ENCODE measurements around the gene SLC16A9.

SLC16A9 gene

GRCh38 chr10:59695637-59696036 lies 14.0 kb downstream of the SLC16A9 start:
- Histone ChIP-seq H3K4me3 (ENCODE audit: low read depth, low read length) (no peak overlapping the region), H3K36me3 (ENCODE audit: insufficient read depth, low read length) (no peaks in the 10 kb centered on the region), H3K79me2 (ENCODE audit: control insufficient read depth, insufficient read depth, low read length, unreplicated experiment) (no peaks in the 10 kb centered on the region), H2AFZ (ENCODE audit: low read length, unreplicated experiment) (no peak overlapping the region), H3K27me3 (ENCODE audit: insufficient read depth, low read length) (peaks cover 34% of the 10 kb centered on the region), H3K27ac (ENCODE audit: low read depth, low read length) (no peak overlapping the region), H3K4me1 (ENCODE audit: control insufficient read depth, insufficient read depth, low read length, unreplicated experiment) (no peaks in the 10 kb centered on the region)

GRCh38 chr10:59694936-59695335 lies 14.7 kb downstream of the SLC16A9 start:
- Histone ChIP-seq H3K27ac (ENCODE audit: low read depth, low read length) (no peak overlapping the region), H3K4me3 (ENCODE audit: low read depth, low read length) (no peak overlapping the region), H3K4me1 (ENCODE audit: control insufficient read depth, insufficient read depth, low read length, unreplicated experiment) (no peaks in the 10 kb centered on the region), H3K27me3 (ENCODE audit: insufficient read depth, low read length) (peaks cover 33% of the 10 kb centered on the region), H3K36me3 (ENCODE audit: insufficient read depth, low read length) (no peaks in the 10 kb centered on the region), H2AFZ (ENCODE audit: low read length, unreplicated experiment) (no peak overlapping the region), H3K79me2 (ENCODE audit: control insufficient read depth, insufficient read depth, low read length, unreplicated experiment) (no peaks in the 10 kb centered on the region)

GRCh38 chr10:59692113-59692512 lies 17.5 kb downstream of the SLC16A9 start:
- no peaks in the 10 kb centered on the region for H3K36me3 ChIP-seq (ENCODE audit: insufficient read depth, low read length)
- H3K27ac ChIP-seq (ENCODE audit: low read depth, low read length): no peak overlapping the region
- H3K79me2 ChIP-seq (ENCODE audit: control insufficient read depth, insufficient read depth, low read length, unreplicated experiment): no peaks in the 10 kb centered on the region
- no peaks in the 10 kb centered on the region for H3K4me1 ChIP-seq (ENCODE audit: control insufficient read depth, insufficient read depth, low read length, unreplicated experiment)
- no peak overlapping the region for H2AFZ ChIP-seq (ENCODE audit: low read length, unreplicated experiment)
- H3K27me3 ChIP-seq (ENCODE audit: insufficient read depth, low read length): peaks cover 39% of the 10 kb centered on the region
- H3K4me3 ChIP-seq (ENCODE audit: low read depth, low read length): no peak overlapping the region

- no peak overlapping the region for H3K27ac ChIP-seq (ENCODE audit: low read depth, low read length)
- H3K79me2 ChIP-seq (ENCODE audit: control insufficient read depth, insufficient read depth, low read length, unreplicated experiment): no peaks in the 10 kb centered on the region
- H3K27me3 ChIP-seq (ENCODE audit: insufficient read depth, low read length): peaks cover 54% of the 10 kb centered on the region
- H3K4me1 ChIP-seq (ENCODE audit: control insufficient read depth, insufficient read depth, low read length, unreplicated experiment): no peaks in the 10 kb centered on the region
- H2AFZ ChIP-seq (ENCODE audit: low read length, unreplicated experiment): no peak overlapping the region
- H3K36me3 ChIP-seq (ENCODE audit: insufficient read depth, low read length): no peaks in the 10 kb centered on the region
- no peak overlapping the region for H3K4me3 ChIP-seq (ENCODE audit: low read depth, low read length)
These were observed 20.7 kb downstream of the SLC16A9 start for GRCh38 chr10:59688921-59689351.

- Histone ChIP-seq H3K4me1 (ENCODE audit: control insufficient read depth, insufficient read depth, low read length, unreplicated experiment) (no peaks in the 10 kb centered on the region), H3K4me3 (ENCODE audit: low read depth, low read length) (no peak overlapping the region), H3K79me2 (ENCODE audit: control insufficient read depth, insufficient read depth, low read length, unreplicated experiment) (no peaks in the 10 kb centered on the region), H3K27me3 (ENCODE audit: insufficient read depth, low read length) (peaks cover 49% of the 10 kb centered on the region), H2AFZ (ENCODE audit: low read length, unreplicated experiment) (no peak overlapping the region), H3K36me3 (ENCODE audit: insufficient read depth, low read length) (no peaks in the 10 kb centered on the region), H3K27ac (ENCODE audit: low read depth, low read length) (no peak overlapping the region)
These were observed 22.0 kb downstream of the SLC16A9 start for GRCh38 chr10:59687657-59688056.

- Histone ChIP-seq H3K27me3 (ENCODE audit: insufficient read depth, low read length) (peaks cover 25% of the 10 kb centered on the region), H3K4me1 (ENCODE audit: control insufficient read depth, insufficient read depth, low read length, unreplicated experiment) (no peaks in the 10 kb centered on the region), H2AFZ (ENCODE audit: low read length, unreplicated experiment) (no peak overlapping the region)
These were observed 25.6 kb downstream of the SLC16A9 start for GRCh38 chr10:59684006-59684405.

GRCh38 chr10:59682986-59683937 lies 26.4 kb downstream of the SLC16A9 start:
- H3K36me3 ChIP-seq (ENCODE audit: insufficient read depth, low read length): no peaks in the 10 kb centered on the region
- H3K79me2 ChIP-seq (ENCODE audit: control insufficient read depth, insufficient read depth, low read length, unreplicated experiment): no peaks in the 10 kb centered on the region
- H3K27me3 ChIP-seq (ENCODE audit: insufficient read depth, low read length): peaks cover 19% of the 10 kb centered on the region
- no peak overlapping the region for H2AFZ ChIP-seq (ENCODE audit: low read length, unreplicated experiment)
- H3K27ac ChIP-seq (ENCODE audit: low read depth, low read length): no peak overlapping the region
- no peaks in the 10 kb centered on the region for H3K4me1 ChIP-seq (ENCODE audit: control insufficient read depth, insufficient read depth, low read length, unreplicated experiment)
- no peak overlapping the region for H3K4me3 ChIP-seq (ENCODE audit: low read depth, low read length)

More at GRCh38 chr10:59684006-59684405, 25.6 kb downstream of the SLC16A9 start:
- no peaks in the 10 kb centered on the region for H3K79me2 ChIP-seq (ENCODE audit: control insufficient read depth, insufficient read depth, low read length, unreplicated experiment)
- no peaks in the 10 kb centered on the region for H3K36me3 ChIP-seq (ENCODE audit: insufficient read depth, low read length)
- H3K4me3 ChIP-seq (ENCODE audit: low read depth, low read length): no peak overlapping the region
- H3K27ac ChIP-seq (ENCODE audit: low read depth, low read length): no peak overlapping the region

- Histone ChIP-seq H3K79me2 (ENCODE audit: control insufficient read depth, insufficient read depth, low read length, unreplicated experiment) (no peaks in the 10 kb centered on the region), H3K4me1 (ENCODE audit: control insufficient read depth, insufficient read depth, low read length, unreplicated experiment) (no peaks in the 10 kb centered on the region), H3K4me3 (ENCODE audit: low read depth, low read length) (no peak overlapping the region), H3K27ac (ENCODE audit: low read depth, low read length) (no peak overlapping the region), H3K27me3 (ENCODE audit: insufficient read depth, low read length) (peaks cover 7% of the 10 kb centered on the region; the same call in 1 of the 2 replicates), H3K36me3 (ENCODE audit: insufficient read depth, low read length) (no peaks in the 10 kb centered on the region), H2AFZ (ENCODE audit: low read length, unreplicated experiment) (no peak overlapping the region)
These were observed 29.5 kb downstream of the SLC16A9 start for GRCh38 chr10:59680199-59680598.

- Histone ChIP-seq H3K36me3 (ENCODE audit: insufficient read depth, low read length) (no peaks in the 10 kb centered on the region), H2AFZ (ENCODE audit: low read length, unreplicated experiment) (no peak overlapping the region), H3K4me3 (ENCODE audit: low read depth, low read length) (no peak overlapping the region), H3K4me1 (ENCODE audit: control insufficient read depth, insufficient read depth, low read length, unreplicated experiment) (no peaks in the 10 kb centered on the region), H3K79me2 (ENCODE audit: control insufficient read depth, insufficient read depth, low read length, unreplicated experiment) (no peaks in the 10 kb centered on the region), H3K27ac (ENCODE audit: low read depth, low read length) (no peak overlapping the region), H3K27me3 (ENCODE audit: insufficient read depth, low read length) (no peaks in the 10 kb centered on the region)
These were observed 30.8 kb downstream of the SLC16A9 start for GRCh38 chr10:59678884-59679301.

GRCh38 chr10:59677253-59677831 lies 32.3 kb downstream of the SLC16A9 start:
- H3K79me2 ChIP-seq (ENCODE audit: control insufficient read depth, insufficient read depth, low read length, unreplicated experiment): no peaks in the 10 kb centered on the region
- H3K27ac ChIP-seq (ENCODE audit: low read depth, low read length): no peak overlapping the region
- H2AFZ ChIP-seq (ENCODE audit: low read length, unreplicated experiment): no peak overlapping the region
- no peaks in the 10 kb centered on the region for H3K27me3 ChIP-seq (ENCODE audit: insufficient read depth, low read length)
- H3K4me1 ChIP-seq (ENCODE audit: control insufficient read depth, insufficient read depth, low read length, unreplicated experiment): no peaks in the 10 kb centered on the region
- H3K36me3 ChIP-seq (ENCODE audit: insufficient read depth, low read length): no peaks in the 10 kb centered on the region
- no peak overlapping the region for H3K4me3 ChIP-seq (ENCODE audit: low read depth, low read length)

GRCh38 chr10:59675812-59676211 lies 33.8 kb downstream of the SLC16A9 start:
- H3K27ac ChIP-seq (ENCODE audit: low read depth, low read length): no peak overlapping the region
- H3K4me1 ChIP-seq (ENCODE audit: control insufficient read depth, insufficient read depth, low read length, unreplicated experiment): no peaks in the 10 kb centered on the region
- no peak overlapping the region for H2AFZ ChIP-seq (ENCODE audit: low read length, unreplicated experiment)
- H3K4me3 ChIP-seq (ENCODE audit: low read depth, low read length): no peak overlapping the region
- no peaks in the 10 kb centered on the region for H3K27me3 ChIP-seq (ENCODE audit: insufficient read depth, low read length)
- H3K79me2 ChIP-seq (ENCODE audit: control insufficient read depth, insufficient read depth, low read length, unreplicated experiment): no peaks in the 10 kb centered on the region
- H3K36me3 ChIP-seq (ENCODE audit: insufficient read depth, low read length): no peaks in the 10 kb centered on the region
